Measurements from ENCODE around the gene LRP1B. TPM values are rescaled to one million over a fixed set of nuclear protein-coding genes. Genes with fewer than 3 reads are reported as not detected.

The LRP1B gene
- total and polyA plus RNA-seq, 2 of the 8 experiments (the other 6 are each of a cell fraction or from before 2014, with no cell fraction given), result 0.03 TPM; not detected in 1

DNA sequence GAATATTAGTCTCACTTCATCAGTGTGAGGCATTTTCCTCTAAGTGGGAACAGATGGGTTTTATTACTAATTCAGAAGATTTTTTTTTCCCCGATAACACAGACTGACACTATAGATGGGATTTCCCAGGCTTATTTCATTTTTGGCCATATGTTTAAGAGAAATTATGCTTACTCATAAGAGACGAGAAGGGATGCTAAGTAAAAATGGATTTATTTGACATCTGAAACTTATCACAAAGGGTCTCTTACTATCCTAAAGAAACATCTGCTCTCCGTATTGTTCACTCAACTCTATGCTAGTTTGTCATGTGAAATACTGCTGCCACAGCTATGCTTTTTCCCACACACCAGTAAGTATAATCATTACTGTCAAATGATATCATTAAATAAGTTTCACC is 1476.3 kb downstream of the LRP1B start:
- H3K9me3 ChIP-seq (ENCODE audit: insufficient read depth in 2 of 2, low read depth in 1 of 2, low read length in 1 of 2), result no peaks in the 10 kb centered on the region
- no peak overlapping the region for H2BK120ac ChIP-seq (replicated peaks; ENCODE audit: low read depth, low read length)
- no peaks in the 10 kb centered on the region for H3K36me3 ChIP-seq (ENCODE audit: control insufficient read depth in 2 of 4, insufficient read depth in 4 of 4, low read length in 3 of 4)
- no peak overlapping the region for H4K8ac ChIP-seq (ENCODE audit: extremely low read depth, insufficient read depth, low read length)
- H3K27ac ChIP-seq (ENCODE audit: low read depth, low read length), result no peak overlapping the region
- WGBS, 2 experiments (ENCODE audit: extremely low coverage in 1 of 2, insufficient coverage in 1 of 2, insufficient read length in 1 of 2, insufficient replicate concordance in 2 of 2, low coverage in 1 of 2, low lambda C conversion rate in 2 of 2, missing lambda C conversion rate in 1 of 2), result 90% methylated on average over 3 of the region's 3 CpGs; no CpG with 5 or more reads in 1 of the 2 experiments
- no peak overlapping the region for H3K23ac ChIP-seq (ENCODE audit: insufficient read length)
- no peak overlapping the region for H2BK12ac ChIP-seq (ENCODE audit: low read depth, low read length)
- no peak overlapping the region for H2AK5ac ChIP-seq (ENCODE audit: low read depth, low read length)
- no peak overlapping the region for H3K18ac ChIP-seq (ENCODE audit: extremely low read depth, low read length)
- no peak overlapping the region for H3K9ac ChIP-seq (replicated peaks in 1 of 4; ENCODE audit: extremely low read depth in 1 of 4, low read depth in 3 of 4, low read length in 3 of 4)
- H4K91ac ChIP-seq (replicated peaks; ENCODE audit: insufficient read length, low read length), result no peak overlapping the region
- no peaks in the 10 kb centered on the region for H3K4me1 ChIP-seq (replicated peaks in 1 of 4; ENCODE audit: control insufficient read depth in 3 of 4, insufficient read depth in 4 of 4, low read length in 3 of 4)
- ChIA-PET POLR2A (ENCODE audit: partially characterized antibody) (no interaction called here), CTCF (ENCODE audit: partially characterized antibody) (interaction anchor here (0.6 kb wide), 1 partner anchor 255 kb away, joined by 3 read pairs; no protein-coding TSS in a partner anchor)
- no peak overlapping the region for H2BK20ac ChIP-seq (ENCODE audit: low read length)
- no peak overlapping the region for H4K5ac ChIP-seq (ENCODE audit: insufficient read length, low read depth, low read length)
- H3K4ac ChIP-seq (replicated peaks; ENCODE audit: insufficient read length, low read depth, low read length), result no peak overlapping the region
- FAIRE-seq (no peak), DNase-seq (ENCODE audit: low read depth in 1 of 2, low spot score in 2 of 2) (no peak)
- H2BK15ac ChIP-seq (ENCODE audit: low read length), result no peak overlapping the region
- H4K20me1 ChIP-seq (replicated peaks in 1 of 2; ENCODE audit: control insufficient read depth in 1 of 2, insufficient read depth in 2 of 2, low read length in 2 of 2), result no peaks in the 10 kb centered on the region
- H2AFZ ChIP-seq (ENCODE audit: low read length), result no peak overlapping the region
- no peaks in the 10 kb centered on the region for H3K23me2 ChIP-seq (ENCODE audit: low read depth, low read length)
- H3K79me2 ChIP-seq (ENCODE audit: control insufficient read depth in 1 of 2, insufficient read depth in 2 of 2, low read length in 2 of 2), result no peaks in the 10 kb centered on the region
- no peak overlapping the region for H3K56ac ChIP-seq (replicated peaks; ENCODE audit: insufficient read length, low read depth, low read length)
- no peaks in the 10 kb centered on the region for H3K27me3 ChIP-seq (replicated peaks in 1 of 4; ENCODE audit: control insufficient read depth in 3 of 4, extremely low read depth in 1 of 4, insufficient read depth in 3 of 4, low read length in 3 of 4)
- no peaks in the 10 kb centered on the region for H3K79me1 ChIP-seq (ENCODE audit: low read depth, low read length)
- no peak overlapping the region for H3K4me3 ChIP-seq (ENCODE audit: extremely low read depth in 1 of 4, insufficient read depth in 2 of 4, low read depth in 3 of 4, low read length in 4 of 4)
- H3K4me2 ChIP-seq (ENCODE audit: insufficient read depth in 1 of 2, low read depth in 2 of 2, low read length in 2 of 2), result no peak overlapping the region
- no peak overlapping the region for H2BK5ac ChIP-seq (ENCODE audit: low read depth, low read length)
- H3K14ac ChIP-seq (ENCODE audit: insufficient read length), result no peak overlapping the region
- TF ChIP-seq SP4 (IDR thresholded peaks at IDR 0.05; ENCODE audit: low read length) (no peak), HDAC6 (IDR thresholded peaks at IDR 0.05; ENCODE audit: low read depth, low read length) (no peak), YY1 (IDR thresholded peaks at IDR 0.05; ENCODE audit: low read depth, low read length) (no peak), BACH1 (IDR thresholded peaks at IDR 0.05; ENCODE audit: low read length) (no peak), CBX5 (IDR thresholded peaks at IDR 0.05; ENCODE audit: low read depth, low read length) (no peak), SAP30 (IDR thresholded peaks at IDR 0.05; ENCODE audit: insufficient read depth, insufficient replicate concordance, low read length) (no peak), SIX5 (IDR thresholded peaks at IDR 0.05; ENCODE audit: low read depth, low read length) (no peak), TAF1 (IDR thresholded peaks at IDR 0.05; ENCODE audit: low read depth, low read length) (no peak), TEAD4 (IDR thresholded peaks at IDR 0.05; ENCODE audit: low read depth, low read length) (no peak), TCF12 (IDR thresholded peaks at IDR 0.05; ENCODE audit: low read depth, low read length) (no peak), ZNF274 (IDR thresholded peaks at IDR 0.05; ENCODE audit: borderline replicate concordance, extremely low read depth, low read length) (no peak), KDM4A (IDR thresholded peaks at IDR 0.05; ENCODE audit: low read depth, low read length, severe bottlenecking) (no peak), POU5F1 (IDR thresholded peaks at IDR 0.05; ENCODE audit: low read depth, low read length) (no peak), RNF2 (IDR thresholded peaks at IDR 0.05; ENCODE audit: borderline replicate concordance, low read depth, low read length, missing control alignments, poor library complexity, severe bottlenecking) (no peak)
- TF ChIP-seq, protein P1, sequence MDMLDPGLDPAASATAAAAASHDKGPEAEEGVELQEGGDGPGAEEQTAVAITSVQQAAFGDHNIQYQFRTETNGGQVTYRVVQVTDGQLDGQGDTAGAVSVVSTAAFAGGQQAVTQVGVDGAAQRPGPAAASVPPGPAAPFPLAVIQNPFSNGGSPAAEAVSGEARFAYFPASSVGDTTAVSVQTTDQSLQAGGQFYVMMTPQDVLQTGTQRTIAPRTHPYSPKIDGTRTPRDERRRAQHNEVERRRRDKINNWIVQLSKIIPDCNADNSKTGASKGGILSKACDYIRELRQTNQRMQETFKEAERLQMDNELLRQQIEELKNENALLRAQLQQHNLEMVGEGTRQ (IDR thresholded peaks at IDR 0.05; ENCODE audit: low read length), result no peak

All from H1 (cell line).